D341Med (cell line): Measurements from ENCODE around the gene SLC1A6.
"Not testable (repeated sequence)": the region's sequence is repeated elsewhere in the genome, so short reads cannot be mapped to it uniquely, and the experiment has no call there.

Experiments
- DNase-seq: peaks from one replicate; pipeline ENCODE4 v3.0.0; 2012; ENCODE audit warnings: low spot score

The SLC1A6 gene

DNA sequence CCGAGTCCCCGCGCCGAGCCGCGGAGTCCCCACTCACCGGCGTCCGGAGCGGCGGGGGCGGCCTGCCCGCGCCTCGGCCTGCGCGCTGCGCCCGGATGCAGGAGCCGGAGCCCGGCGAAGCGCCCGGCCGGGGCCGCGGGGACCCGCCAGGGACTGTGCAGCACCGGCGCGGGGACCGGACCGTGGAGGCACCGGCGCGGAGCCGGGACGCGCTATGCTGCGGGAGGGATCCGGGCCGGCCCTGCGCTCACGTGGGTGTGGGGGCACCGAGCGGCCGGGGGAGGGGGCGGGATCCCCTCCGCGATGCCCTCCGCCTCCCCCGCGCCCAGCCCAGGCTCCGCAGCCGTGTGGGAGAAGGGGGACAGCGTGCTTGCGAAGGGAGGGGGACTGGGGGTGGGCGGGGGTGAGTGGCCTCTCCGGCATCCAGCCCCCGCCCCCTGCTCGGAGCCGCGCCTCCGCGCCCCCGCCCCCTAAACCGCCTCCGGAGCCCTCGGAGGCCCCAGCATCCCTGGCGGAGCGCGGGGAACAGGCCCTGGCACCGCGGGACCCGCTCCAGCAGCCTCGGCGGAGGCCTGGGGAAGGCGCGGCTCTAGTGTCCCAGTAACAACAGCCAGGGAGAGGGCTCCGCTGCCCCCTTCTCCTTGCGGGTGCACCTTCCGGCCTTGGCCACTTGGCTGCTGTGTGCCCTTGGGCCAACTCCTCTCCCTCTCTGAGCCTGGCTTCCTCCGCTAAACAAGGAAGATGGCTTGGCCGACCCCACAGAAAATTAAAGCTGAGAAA, at the start of gene SLC1A6:
Gene SLC1A6, minus strand, starts transcription at position 389 of the 780 bp plus-strand sequence. CDS start 6,954 bp downstream, outside the sequence.
- peak; percentile 58 for DNase-seq

DNA sequence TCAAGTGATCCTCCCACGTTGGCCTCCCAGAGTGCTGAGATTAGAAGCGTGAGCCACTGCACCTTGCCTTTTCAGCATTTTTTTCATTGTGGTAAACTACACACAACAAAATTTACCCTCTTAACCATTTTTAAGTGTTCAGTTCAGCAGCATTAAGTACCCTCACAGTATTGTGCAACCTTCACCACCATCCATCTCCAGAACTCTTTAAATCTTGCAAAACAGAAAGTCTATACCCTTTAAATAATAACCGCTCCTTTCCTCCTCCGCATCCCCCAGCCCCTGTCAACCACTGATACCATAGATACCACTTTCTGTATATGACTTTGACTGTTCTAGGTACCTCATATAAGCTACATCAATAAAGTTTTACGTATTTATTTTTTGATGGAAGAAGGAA, 48.8 kb upstream of the SLC1A6 start:
- DNase-seq = no peak

GRCh38 chr19:15025217-15025616, 45.6 kb upstream of the SLC1A6 start:
- peak; percentile 51 for DNase-seq

GRCh38 chr19:15022752-15023151, 43.1 kb upstream of the SLC1A6 start:
- DNase-seq = no peak

- DNase-seq = no peak
Measured at GRCh38 chr19:15021286-15022007, 41.8 kb upstream of the SLC1A6 start.

DNA sequence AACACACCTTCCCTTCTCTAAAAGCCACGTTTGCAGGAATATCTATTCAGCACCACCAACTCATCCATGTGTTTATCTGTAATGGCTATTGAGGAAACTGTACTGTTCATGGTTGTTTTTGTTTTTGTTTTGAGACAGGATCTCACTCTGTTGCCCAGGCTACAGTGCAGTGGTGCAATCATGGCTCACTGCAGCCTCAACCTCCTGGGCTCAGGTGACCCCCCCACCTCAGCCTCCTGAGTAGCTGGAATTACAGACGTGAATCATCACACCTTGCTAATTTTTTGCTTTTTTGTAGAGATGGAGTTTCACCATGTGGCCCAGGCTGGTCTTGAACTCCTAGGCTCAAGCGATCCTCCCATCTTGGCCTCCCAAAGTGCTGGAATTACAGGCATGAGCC, 39.2 kb upstream of the SLC1A6 start:
- DNase-seq = not testable (repeated sequence)

DNA sequence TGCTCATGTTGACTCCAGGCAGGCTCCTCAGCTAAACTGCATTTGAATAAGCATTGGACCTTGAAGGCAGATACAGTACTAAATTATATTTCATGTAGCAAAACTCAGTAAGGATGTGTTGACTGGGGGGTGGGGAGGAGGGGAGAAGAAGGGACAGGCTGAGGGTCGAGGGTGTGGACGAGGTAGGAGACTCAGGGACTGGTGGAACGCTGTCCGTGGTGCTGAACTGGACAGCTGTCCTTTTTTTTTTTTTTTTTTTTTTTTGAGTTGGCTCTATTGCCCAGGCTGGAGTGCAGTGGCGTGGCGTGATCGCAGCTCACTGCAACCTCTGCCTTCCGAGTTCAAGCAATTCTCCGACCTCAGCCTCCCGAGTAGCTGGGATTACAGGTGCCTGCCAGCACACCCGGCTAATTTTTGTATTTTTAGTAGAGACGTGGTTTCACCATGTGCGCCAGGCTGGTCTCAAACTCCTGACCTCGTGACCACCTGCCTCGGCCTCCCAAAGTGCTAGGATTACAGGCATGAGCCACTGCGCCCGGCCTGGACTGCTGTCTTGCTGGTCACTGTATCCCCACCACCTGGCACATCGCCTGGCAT, 36.4 kb upstream of the SLC1A6 start:
- no peak for DNase-seq

DNA sequence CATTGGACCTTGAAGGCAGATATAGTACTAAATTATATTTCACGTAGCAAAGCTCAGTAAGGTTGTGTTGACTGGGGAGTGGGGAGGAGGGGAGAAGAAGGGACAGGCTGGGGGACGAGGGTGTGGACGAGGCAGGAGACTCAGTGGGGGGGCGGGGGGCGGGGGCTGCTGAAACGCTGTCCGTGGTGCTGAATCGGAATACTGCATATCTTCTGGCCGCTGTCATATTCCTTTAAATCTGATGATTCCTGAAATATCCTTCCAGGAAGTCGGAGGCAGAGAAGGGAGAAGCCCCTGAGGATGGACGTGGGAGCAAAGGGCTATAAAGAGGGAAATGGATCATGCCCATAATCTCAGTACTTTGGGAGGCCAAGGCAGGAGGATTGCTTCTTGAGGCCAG, 34.9 kb upstream of the SLC1A6 start:
- DNase-seq = no peak

DNA sequence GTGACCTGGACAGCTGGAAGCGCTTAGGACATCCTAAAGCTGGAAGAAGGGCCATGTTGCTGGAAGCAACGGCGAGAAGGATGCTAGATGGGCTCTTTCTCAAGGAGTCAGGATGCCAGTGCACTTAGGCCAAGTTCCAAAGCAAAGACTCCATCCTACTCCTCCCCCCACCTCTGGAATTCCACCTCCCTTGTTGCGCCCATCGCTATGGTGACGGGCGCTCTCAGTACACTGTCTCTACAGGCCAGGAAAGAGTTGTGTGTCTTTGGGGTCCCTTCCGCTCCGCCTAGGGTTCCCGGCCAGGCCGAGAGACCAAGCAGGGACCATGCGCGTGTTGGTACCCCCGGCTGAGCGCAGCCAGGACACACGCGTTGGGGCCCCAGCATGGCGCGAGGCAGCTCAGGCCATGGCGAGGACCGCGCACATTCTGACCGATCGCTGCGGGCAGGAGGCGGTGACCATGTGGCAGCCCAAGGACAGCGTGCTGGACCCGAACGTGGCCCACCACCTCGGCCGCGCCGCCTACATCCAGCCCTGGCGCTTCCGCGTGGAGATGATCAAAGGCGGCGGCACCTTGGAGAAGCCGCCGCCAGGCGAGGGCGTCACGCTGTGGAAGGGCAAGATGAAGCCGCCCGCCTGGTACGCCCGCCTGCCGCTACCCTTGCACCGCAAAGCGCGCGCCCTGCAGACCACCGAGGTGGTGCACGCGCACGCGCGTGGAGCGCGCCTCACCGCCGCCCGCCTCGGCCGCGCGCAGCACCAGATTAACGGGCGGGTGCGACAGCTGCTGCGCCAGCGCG, 31.0 kb upstream of the SLC1A6 start:
- DNase-seq = peak; percentile 52

- DNase-seq = no peak
Measured at GRCh38 chr19:15008308-15008707, 28.6 kb upstream of the SLC1A6 start.

GRCh38 chr19:14997981-14998380, 18.3 kb upstream of the SLC1A6 start:
- no peak for DNase-seq

GRCh38 chr19:14992780-14993179, 13.1 kb upstream of the SLC1A6 start:
- peak; percentile 57 for DNase-seq

- no peak for DNase-seq
Measured at GRCh38 chr19:14985133-14985532, 5.5 kb upstream of the SLC1A6 start.

GRCh38 chr19:14978161-14978776, 1.4 kb downstream of the SLC1A6 start:
- no peak for DNase-seq

- no peak for DNase-seq
Measured at GRCh38 chr19:14977128-14977527, 2.5 kb downstream of the SLC1A6 start.

- DNase-seq = no peak
Measured at GRCh38 chr19:14974488-14974887, 5.2 kb downstream of the SLC1A6 start.

DNA sequence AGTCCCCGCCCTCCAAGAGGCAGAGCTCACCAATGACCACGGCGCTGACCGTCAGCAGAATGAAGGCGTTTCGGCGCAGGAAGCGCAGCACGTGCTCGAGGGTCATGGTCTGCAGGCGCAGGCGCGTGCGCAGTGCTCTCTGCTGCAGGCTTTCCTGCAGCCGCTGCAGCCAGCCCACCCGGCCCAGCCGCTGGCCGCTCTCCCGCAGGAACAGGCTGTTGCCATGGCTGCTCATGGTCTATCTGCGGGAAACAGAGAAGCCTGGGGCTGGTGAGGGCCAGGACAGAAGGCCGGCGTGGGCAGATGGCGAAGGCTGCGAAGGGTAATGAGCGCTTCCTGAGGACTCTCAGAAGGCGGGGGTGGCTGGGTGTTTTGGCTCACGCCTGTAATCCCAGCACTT, 7.0 kb downstream of the SLC1A6 start:
- DNase-seq = no peak

DNA sequence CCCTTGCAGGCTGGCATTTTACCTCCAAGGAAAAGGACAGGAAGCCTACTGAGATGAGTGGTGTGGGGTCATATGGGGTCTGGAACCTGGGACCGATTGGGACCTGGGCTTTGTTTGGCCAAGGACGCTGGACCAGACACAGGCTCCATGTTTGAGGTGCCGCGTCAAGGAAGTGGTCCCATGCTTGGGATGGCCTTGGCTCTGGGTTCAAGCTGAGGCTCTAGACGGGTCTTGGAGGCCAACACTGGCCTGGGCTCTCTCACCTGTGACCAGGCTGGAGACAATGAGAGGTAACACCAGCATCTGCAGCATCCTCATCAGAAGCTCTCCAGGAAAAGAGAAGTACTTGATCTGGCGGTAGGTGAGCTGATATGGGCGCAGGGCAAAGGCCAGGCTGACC, 8.2 kb downstream of the SLC1A6 start:
- DNase-seq = no peak

DNA sequence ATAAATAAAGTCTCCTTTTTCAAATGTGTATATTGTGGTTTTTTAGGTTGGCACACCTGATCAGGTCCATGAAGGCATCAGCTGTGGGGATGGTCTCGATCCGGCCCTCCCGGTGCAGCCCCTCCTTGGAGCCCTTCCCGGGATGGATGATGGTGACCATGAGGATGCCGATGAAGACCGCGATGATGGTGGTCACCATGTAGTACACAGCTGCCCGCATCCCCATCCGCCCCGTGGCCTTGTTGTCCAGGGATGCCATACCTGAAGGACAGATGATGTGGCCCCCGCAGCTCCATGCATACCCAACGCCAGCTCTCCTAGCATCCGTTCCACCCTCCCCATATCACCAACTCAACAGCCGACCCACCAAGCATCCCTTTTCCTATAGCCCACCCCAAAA, 11.4 kb downstream of the SLC1A6 start:
- no peak for DNase-seq

GRCh38 chr19:14961956-14962685, 17.5 kb downstream of the SLC1A6 start:
- DNase-seq = no peak

DNA sequence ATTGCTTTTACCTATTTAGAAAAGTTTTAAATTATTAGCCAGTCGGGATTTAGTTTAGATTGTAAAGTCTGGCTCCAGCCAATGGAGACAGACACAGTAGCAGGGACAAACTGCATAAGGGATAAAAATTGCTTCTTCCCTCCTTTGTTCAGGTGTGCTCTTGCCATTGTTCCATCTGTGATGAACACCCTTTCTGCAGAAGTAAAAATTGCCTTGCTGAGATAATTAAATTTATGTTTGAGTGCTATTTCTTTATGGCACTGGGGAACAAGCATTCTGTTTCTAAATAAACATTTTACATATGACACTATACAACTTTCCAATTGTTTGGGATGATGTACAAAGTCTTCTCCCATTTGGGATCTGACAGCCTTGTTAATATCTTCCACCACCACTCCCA, 20.4 kb downstream of the SLC1A6 start:
- no peak for DNase-seq
